Endothelial cell of umbilical vein (primary cell): ENCODE measurements around the gene LURAP1L. TPM values are rescaled to one million over a fixed set of nuclear protein-coding genes. Genes with fewer than 3 reads are reported as not detected.

Experiments
- BruUV-seq: library from RNA; stranded (reverse); fragments of 400-500 nt; replicated peaks from 2 replicates; lab custom pipeline; 2021; lab: Mats Ljungman, UMichigan
- CTCF ChIA-PET: fragments of 300-600, 350-600 bp; sonication (Branson Sonifier 250); formaldehyde crosslinking; loops from one replicate; lab custom pipeline; 2021; ENCODE audit warnings: antibody characterized with exemption, inconsistent platforms; lab: Charles Lee
- POLR2A ChIA-PET: fragments of 300-600, 350-600 bp; sonication (Branson Sonifier 250); formaldehyde crosslinking; loops from one replicate; lab custom pipeline; 2021; ENCODE audit warnings: antibody characterized with exemption, inconsistent platforms; lab: Charles Lee
- DNase-seq: peaks from one replicate; pipeline ENCODE4 v3.0.0-alpha.2; 2011; ENCODE audit warnings: low read depth, low spot score
- FAIRE-seq: peaks from 2 replicates; lab custom pipeline; 2011; peaks lifted over from hg19 to GRCh38; lab: Jason Lieb, UNC
- H2AFZ ChIP-seq: 2 replicates; pipeline ENCODE4 v1.6.0; 2012; ENCODE audit warnings: low read depth, low read length, control low read depth, inconsistent platforms
- H3K27ac ChIP-seq: 2 replicates; pipeline ENCODE4 v1.5.1; 2011; ENCODE audit warnings: low read depth, mild to moderate bottlenecking, control low read depth, low read length, moderate library complexity; ENCODE audit not compliant: insufficient read depth
- H3K27me3 ChIP-seq, 2 experiments: 2 replicates each; pipeline versions ENCODE4 v1.6.0 to v1.6.1; 2011; ENCODE audit warnings: low read length in 2 of 2, mixed read lengths in 1 of 2; ENCODE audit not compliant: control insufficient read depth in 2 of 2, insufficient read depth in 2 of 2
- H3K36me3 ChIP-seq, 2 experiments: 2 replicates in 1 of 2; 3 replicates in 1 of 2; pipeline ENCODE4 v1.5.1; 2011; ENCODE audit warnings: low read length in 2 of 2, mild to moderate bottlenecking in 1 of 2, moderate library complexity in 1 of 2; ENCODE audit not compliant: control insufficient read depth in 2 of 2, insufficient read depth in 2 of 2; ENCODE audit errors: extremely low read depth in 1 of 2
- H3K4me1 ChIP-seq: 3 replicates; pipeline ENCODE4 v1.5.1; 2011; ENCODE audit warnings: mild to moderate bottlenecking, low read length; ENCODE audit not compliant: control insufficient read depth, insufficient read depth; ENCODE audit errors: extremely low read depth
- H3K4me2 ChIP-seq: 2 replicates; pipeline ENCODE4 v1.6.1; 2011; ENCODE audit warnings: low read length, control low read depth, mixed read lengths; ENCODE audit not compliant: insufficient read depth
- H3K4me3 ChIP-seq, 3 experiments: fragments of 200-600 bp in 1 of 3; sonication (generic), shearing (Covaris generic) in 1 of 3; replicated peaks in 1 of 3; 2 replicates each; pipeline ENCODE4 v1.5.1; 2011 to 2016; ENCODE audit warnings: control low read depth in 3 of 3, low read length in 3 of 3, mild to moderate bottlenecking in 2 of 3, inconsistent platforms in 1 of 3, low read depth in 1 of 3, moderate library complexity in 1 of 3; ENCODE audit not compliant: insufficient read depth in 1 of 3
- H3K79me2 ChIP-seq: 2 replicates; pipeline ENCODE4 v1.6.0; 2012; ENCODE audit warnings: low read length, inconsistent platforms; ENCODE audit not compliant: control insufficient read depth, insufficient read depth
- H3K9ac ChIP-seq: replicated peaks from 2 replicates; pipeline ENCODE3; 2011; ENCODE audit warnings: low read length, control low read depth; ENCODE audit not compliant: insufficient read depth; ENCODE audit errors: extremely low read depth
- H3K9me1 ChIP-seq: replicated peaks from 3 replicates; pipeline ENCODE4 v1.6.0; 2011; ENCODE audit warnings: mild to moderate bottlenecking, low read length; ENCODE audit not compliant: control insufficient read depth, insufficient read depth; ENCODE audit errors: extremely low read depth
- H3K9me3 ChIP-seq: replicated peaks from 2 replicates; pipeline ENCODE4 v1.5.1; 2012; ENCODE audit warnings: low read length, inconsistent platforms; ENCODE audit not compliant: control insufficient read depth, insufficient read depth
- H4K20me1 ChIP-seq: replicated peaks from 2 replicates; pipeline ENCODE3; 2011; ENCODE audit warnings: mild to moderate bottlenecking, low read length; ENCODE audit not compliant: control insufficient read depth, insufficient read depth; ENCODE audit errors: extremely low read depth
- FOS ChIP-seq: IDR thresholded peaks from 2 replicates; pipeline ENCODE4 v1.6.1; 2011; ENCODE audit warnings: mild to moderate bottlenecking, low read length, moderate library complexity, borderline replicate concordance; ENCODE audit not compliant: insufficient read depth
- GATA2 ChIP-seq: IDR thresholded peaks from 2 replicates; pipeline ENCODE4 v1.7.0; 2011; ENCODE audit warnings: low read depth, mild to moderate bottlenecking, moderate library complexity, mixed read lengths, low read length; ENCODE audit not compliant: insufficient read length, insufficient read depth
- JUN ChIP-seq: IDR thresholded peaks from 2 replicates; pipeline ENCODE4 v1.6.1; 2011; ENCODE audit warnings: borderline replicate concordance, low read depth; ENCODE audit not compliant: insufficient read length, insufficient read depth
- MYC ChIP-seq: IDR thresholded peaks from one replicate; pipeline ENCODE4 v1.6.1; 2011; ENCODE audit warnings: mild to moderate bottlenecking, low read depth, low read length
- POLR2AphosphoS5 ChIP-seq: IDR thresholded peaks from 2 replicates; pipeline ENCODE4 v1.6.1; 2012; ENCODE audit warnings: low read depth, mild to moderate bottlenecking, control low read depth, low read length, moderate library complexity; ENCODE audit not compliant: insufficient read depth
- dilution Hi-C: fragments of 300-500 bp; cut with MboI; formaldehyde crosslinking; loops from one replicate; pipeline ENCODE4 v1.15.0; 2019; ENCODE audit warnings: low sequenced_read_pairs; ENCODE audit not compliant: extremely low pct_ligation_motif_present
- intact Hi-C: fragments of 100-400 bp; cut with micrococcal nuclease; formaldehyde crosslinking; loops from one replicate; pipeline ENCODE4 v1.10.0; 2022
- polyA plus RNA-seq, 4 experiments: library from polyadenylated mRNA; depleted of rRNA in 3 of 4; stranded (reverse) in 3 of 4; unstranded in 1 of 4; fragments of >200 nt; gene quantifications; 2 replicates each; pipeline versions ENCODE4 v1.2.1 to v1.2.3, GENCODE V29; 2011 to 2012; ENCODE audit warnings: missing spikeins in 1 of 4
- total RNA-seq: library from RNA; stranded (reverse); gene quantifications from 2 replicates; pipeline ENCODE4 v1.2.3, GENCODE V29; 2021
- TF ChIP-seq, protein P1 (sequence below): IDR thresholded peaks from 2 replicates; pipeline ENCODE4 v1.6.1; 2011; ENCODE audit not compliant: insufficient read depth, insufficient read length
- TF ChIP-seq, protein P2 (sequence below), 2 donors: IDR thresholded peaks; 1 replicate in 1 of 2; 2 replicates in 1 of 2; pipeline ENCODE4 v1.5.1; 2011; ENCODE audit warnings: low read length in 2 of 2, mild to moderate bottlenecking in 2 of 2, moderate library complexity in 2 of 2, control low read depth in 1 of 2, inconsistent platforms in 1 of 2, low read depth in 1 of 2; ENCODE audit not compliant: insufficient read depth in 1 of 2; ENCODE audit errors: extremely low read depth in 1 of 2

The LURAP1L gene
- total and polyA plus RNA-seq, 2 donors (not counting 3 experiments of a cell fraction or from before 2014, with no cell fraction given): 1.5 to 3.3 TPM

DNA sequence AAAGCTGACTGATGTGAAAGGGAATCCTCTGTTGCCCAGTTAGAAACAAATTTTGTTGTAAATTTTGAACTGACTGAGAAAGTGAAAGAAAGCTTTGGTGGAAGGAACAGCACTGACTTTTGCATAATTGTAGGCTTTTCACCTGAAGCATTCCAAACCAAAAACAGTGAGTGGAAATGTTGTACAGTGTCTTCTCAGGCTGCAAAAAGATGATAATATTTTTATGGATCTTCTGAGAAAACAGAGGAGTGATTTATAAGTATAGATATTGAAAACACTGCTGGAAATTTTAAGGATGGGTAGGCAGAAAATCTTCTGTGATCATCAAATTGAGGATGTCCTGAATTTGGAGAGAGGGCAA, 40.0 kb downstream of the LURAP1L start:
- dilution Hi-C loops (no loop called here), intact Hi-C loops (loop anchor here (1.0 to 2.0 kb wide), 4 partner anchors 39 to 452 kb away; no protein-coding TSS in a partner anchor)

More for the DNA sequence above, 40.0 kb downstream of the LURAP1L start:
- H3K4me2 ChIP-seq: peak overlapping the region; percentile 67
- H3K4me1 ChIP-seq: peaks cover 23% of the 10 kb centered on the region
- ChIA-PET POLR2A (interaction anchor here (1.4 kb wide), 1 partner anchor 38 kb away, joined by 9 read pairs; no protein-coding TSS in a partner anchor), CTCF (interaction anchor here (0.9 to 2.3 kb wide), 8 partner anchors 13 to 96 kb away, joined by 3 to 23 read pairs (median 4); partner anchors contain the start of gene LURAP1L)
- DNase-seq (no peak), FAIRE-seq (no peak)
- no peaks in the 10 kb centered on the region for H4K20me1 ChIP-seq
- no peaks in the 10 kb centered on the region for H3K27me3 ChIP-seq
- peak overlapping the region in 1 of 3 experiments; percentile 23 for H3K4me3 ChIP-seq
- peak overlapping the region; percentile 91 for H3K9ac ChIP-seq
- no peaks in the 10 kb centered on the region for H3K79me2 ChIP-seq
- no peaks in the 10 kb centered on the region for H3K36me3 ChIP-seq
- TF ChIP-seq FOS (no peak), MYC (no peak), JUN (no peak), GATA2 (no peak), POLR2AphosphoS5 (no peak)
- TF ChIP-seq, protein P1, sequence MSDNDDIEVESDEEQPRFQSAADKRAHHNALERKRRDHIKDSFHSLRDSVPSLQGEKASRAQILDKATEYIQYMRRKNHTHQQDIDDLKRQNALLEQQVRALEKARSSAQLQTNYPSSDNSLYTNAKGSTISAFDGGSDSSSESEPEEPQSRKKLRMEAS: no peak
- TF ChIP-seq, protein P2, sequence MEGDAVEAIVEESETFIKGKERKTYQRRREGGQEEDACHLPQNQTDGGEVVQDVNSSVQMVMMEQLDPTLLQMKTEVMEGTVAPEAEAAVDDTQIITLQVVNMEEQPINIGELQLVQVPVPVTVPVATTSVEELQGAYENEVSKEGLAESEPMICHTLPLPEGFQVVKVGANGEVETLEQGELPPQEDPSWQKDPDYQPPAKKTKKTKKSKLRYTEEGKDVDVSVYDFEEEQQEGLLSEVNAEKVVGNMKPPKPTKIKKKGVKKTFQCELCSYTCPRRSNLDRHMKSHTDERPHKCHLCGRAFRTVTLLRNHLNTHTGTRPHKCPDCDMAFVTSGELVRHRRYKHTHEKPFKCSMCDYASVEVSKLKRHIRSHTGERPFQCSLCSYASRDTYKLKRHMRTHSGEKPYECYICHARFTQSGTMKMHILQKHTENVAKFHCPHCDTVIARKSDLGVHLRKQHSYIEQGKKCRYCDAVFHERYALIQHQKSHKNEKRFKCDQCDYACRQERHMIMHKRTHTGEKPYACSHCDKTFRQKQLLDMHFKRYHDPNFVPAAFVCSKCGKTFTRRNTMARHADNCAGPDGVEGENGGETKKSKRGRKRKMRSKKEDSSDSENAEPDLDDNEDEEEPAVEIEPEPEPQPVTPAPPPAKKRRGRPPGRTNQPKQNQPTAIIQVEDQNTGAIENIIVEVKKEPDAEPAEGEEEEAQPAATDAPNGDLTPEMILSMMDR (IDR thresholded peaks at IDR 0.05; ENCODE audit: extremely low read depth in 1 of 2, insufficient read depth in 1 of 2, low read depth in 1 of 2, low read length in 2 of 2): no peak
- no peaks in the 10 kb centered on the region for H3K9me1 ChIP-seq
- no peaks in the 10 kb centered on the region for H3K9me3 ChIP-seq
- BruUV-seq: TSS peak; percentile 98
- peak overlapping the region; percentile 33 for H2AFZ ChIP-seq
- H3K27ac ChIP-seq: peak overlapping the region; percentile 99
